ENCODE results near the gene TNPO3. TPM values are rescaled to one million over a fixed set of nuclear protein-coding genes. Genes with fewer than 3 reads are reported as not detected.
"Not testable (repeated sequence)": the region's sequence is repeated elsewhere in the genome, so short reads cannot be mapped to it uniquely, and the experiment has no call there.

The TNPO3 gene
- total and polyA plus RNA-seq, 8 donors: 32.5 to 40.5 (median 37.5) TPM

- H3K9me3 ChIP-seq: no peaks in the 10 kb centered on the region
- ATAC-seq: no peak
- H3K27me3 ChIP-seq: no peaks in the 10 kb centered on the region
- H3K4me3 ChIP-seq: no peak overlapping the region
- intact Hi-C loops (cut with DNase I): no loop called here
- peaks cover 0 to 19% of the 10 kb centered on the region in 2 donors for H3K4me1 ChIP-seq
- no peak for TF ChIP-seq CTCF (IDR thresholded peaks at IDR 0.05)
- H3K36me3 ChIP-seq: peaks cover 0 to 60% of the 10 kb centered on the region in 2 donors
- DNase-seq: no peak
- H3K27ac ChIP-seq: no peak overlapping the region
Measured at GRCh38 chr7:129005186-129005585, 49.7 kb downstream of the TNPO3 start.

GRCh38 chr7:128997181-128997580, 57.7 kb downstream of the TNPO3 start:
- DNase-seq (no peak), ATAC-seq (no peak)
- TF ChIP-seq CTCF (IDR thresholded peaks at IDR 0.05): no peak
- Histone ChIP-seq H3K4me1 (no peaks in the 10 kb centered on the region), H3K36me3 (peaks cover 0 to 98% of the 10 kb centered on the region in 2 donors), H3K27ac (no peak overlapping the region), H3K9me3 (no peaks in the 10 kb centered on the region), H3K27me3 (no peaks in the 10 kb centered on the region), H3K4me3 (no peak overlapping the region)
- intact Hi-C loops (cut with DNase I): no loop called here

GRCh38 chr7:128994560-128994959, 60.4 kb downstream of the TNPO3 start:
- DNase-seq; intact Hi-C loops (cut with DNase I); H3K4me1 ChIP-seq; H3K27me3 ChIP-seq; H3K9me3 ChIP-seq; ATAC-seq; H3K4me3 ChIP-seq; H3K27ac ChIP-seq: not testable (repeated sequence)
- peaks cover 3 to 96% of the 10 kb centered on the region in 2 donors for H3K36me3 ChIP-seq

- Histone ChIP-seq H3K27me3 (no peaks in the 10 kb centered on the region), H3K9me3 (no peaks in the 10 kb centered on the region), H3K36me3 (peaks cover 3 to 96% of the 10 kb centered on the region in 2 donors), H3K4me3 (no peak overlapping the region), H3K27ac (no peak overlapping the region), H3K4me1 (no peaks in the 10 kb centered on the region)
- intact Hi-C loops (cut with DNase I): no loop called here
- TF ChIP-seq CTCF (IDR thresholded peaks at IDR 0.05): no peak
- ATAC-seq (no peak), DNase-seq (no peak)
Measured at GRCh38 chr7:128993419-128993818, 61.5 kb downstream of the TNPO3 start.

- Histone ChIP-seq H3K4me3 (no peak overlapping the region), H3K9me3 (no peaks in the 10 kb centered on the region), H3K27ac (no peak overlapping the region), H3K4me1 (no peaks in the 10 kb centered on the region), H3K36me3 (peaks cover 3 to 96% of the 10 kb centered on the region in 2 donors), H3K27me3 (no peaks in the 10 kb centered on the region)
- no peak for ATAC-seq
- DNase-seq: no peak
- no peak for TF ChIP-seq CTCF (IDR thresholded peaks at IDR 0.05)
- intact Hi-C loops (cut with DNase I): no loop called here
Measured at GRCh38 chr7:128989961-128990360, 65.0 kb downstream of the TNPO3 start.

GRCh38 chr7:128988372-128988771, 66.5 kb downstream of the TNPO3 start:
- H3K9me3 ChIP-seq: no peaks in the 10 kb centered on the region
- intact Hi-C loops (cut with DNase I): no loop called here
- H3K4me3 ChIP-seq: no peak overlapping the region
- H3K27ac ChIP-seq: no peak overlapping the region
- no peak for TF ChIP-seq CTCF (IDR thresholded peaks at IDR 0.05)
- H3K36me3 ChIP-seq: peaks cover 3 to 96% of the 10 kb centered on the region in 2 donors
- H3K4me1 ChIP-seq: no peaks in the 10 kb centered on the region
- ATAC-seq (no peak), DNase-seq (no peak)
- no peaks in the 10 kb centered on the region for H3K27me3 ChIP-seq

All from left lung (tissue), 10 donors.